GM18505 (cell line): ENCODE data around the gene PTH1R.

ENCODE experiments used
- ATAC-seq: cut with Tn5 transposase; IDR thresholded peaks from one replicate; pipeline ENCODE4 v1.9.1; 2021; ENCODE audit not compliant: unreplicated experiment
- POLR2A ChIP-seq: IDR thresholded peaks from 4 replicates; pipeline ENCODE4 v1.6.1; 2011; ENCODE audit warnings: borderline replicate concordance; ENCODE audit not compliant: insufficient read depth, insufficient read length; ENCODE audit errors: extremely low read depth

The PTH1R gene

DNA sequence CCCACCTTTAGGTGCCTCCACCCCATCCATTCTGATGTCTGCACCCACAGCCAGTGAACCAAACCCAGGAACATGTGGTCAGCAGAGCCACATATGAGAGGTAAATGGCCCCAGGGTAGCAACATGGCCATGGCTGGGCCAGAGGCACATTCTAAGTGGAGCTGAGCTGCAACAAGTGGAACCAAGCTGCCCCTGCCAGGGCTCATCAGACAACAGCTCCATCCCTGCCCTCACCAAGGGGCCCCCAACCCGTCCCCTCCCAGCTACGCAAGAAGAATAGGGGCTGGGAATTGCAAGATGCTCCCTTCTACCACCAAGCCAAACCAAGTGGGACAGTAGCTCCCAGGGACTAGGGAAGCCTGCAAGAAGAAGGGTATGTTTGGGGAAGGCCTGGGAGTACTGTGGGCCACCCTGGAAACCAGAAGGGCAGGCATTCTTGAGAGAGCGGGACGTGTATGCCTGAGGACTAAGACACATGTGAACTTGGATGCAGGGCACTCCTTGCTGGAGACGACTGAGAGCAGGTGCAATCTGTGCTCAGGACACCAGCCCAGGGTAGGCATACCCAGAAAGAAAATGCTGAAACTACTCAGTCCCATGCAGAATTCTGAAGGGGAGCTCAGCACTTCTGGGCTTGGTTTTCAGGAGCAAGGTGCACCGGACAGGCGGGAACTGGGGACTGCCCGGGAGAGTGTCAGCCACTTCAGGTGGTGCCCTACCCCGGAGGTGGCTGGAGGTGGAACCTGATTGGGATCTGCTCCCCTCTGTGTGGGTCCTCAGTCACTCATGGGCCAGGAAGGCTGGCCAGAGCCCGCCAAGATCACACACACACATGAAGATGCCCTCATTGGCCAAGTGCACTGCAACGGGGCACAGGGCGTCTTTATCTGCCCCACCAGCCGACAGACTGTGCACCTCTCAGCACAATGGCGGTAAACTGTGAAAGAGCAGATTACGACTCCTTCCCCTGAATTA, 23.8 kb upstream of the PTH1R start:
- no peak for TF ChIP-seq POLR2A
- no peak for ATAC-seq

DNA sequence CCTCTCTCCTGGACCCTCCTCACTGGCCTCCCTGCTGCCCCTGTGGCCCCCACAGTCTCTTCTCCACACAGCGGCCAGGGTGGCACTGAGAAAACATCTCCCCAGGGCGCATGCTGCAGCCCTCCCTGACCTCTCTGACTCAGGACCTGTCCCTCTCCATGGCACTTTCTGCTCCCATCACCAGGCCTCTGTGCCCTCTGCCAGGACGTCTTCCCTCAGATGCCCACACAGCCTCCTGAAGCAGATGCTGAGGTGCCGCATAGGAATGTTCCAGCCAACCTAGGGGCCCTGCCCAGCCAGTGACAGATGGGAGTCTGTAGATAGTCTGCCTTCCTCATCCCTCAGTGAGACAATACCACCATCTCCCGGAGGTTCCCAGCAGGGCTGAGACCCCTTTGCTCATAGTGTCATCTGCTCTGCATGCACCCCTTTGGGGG, 22.9 kb upstream of the PTH1R start:
- TF ChIP-seq POLR2A = no peak

DNA sequence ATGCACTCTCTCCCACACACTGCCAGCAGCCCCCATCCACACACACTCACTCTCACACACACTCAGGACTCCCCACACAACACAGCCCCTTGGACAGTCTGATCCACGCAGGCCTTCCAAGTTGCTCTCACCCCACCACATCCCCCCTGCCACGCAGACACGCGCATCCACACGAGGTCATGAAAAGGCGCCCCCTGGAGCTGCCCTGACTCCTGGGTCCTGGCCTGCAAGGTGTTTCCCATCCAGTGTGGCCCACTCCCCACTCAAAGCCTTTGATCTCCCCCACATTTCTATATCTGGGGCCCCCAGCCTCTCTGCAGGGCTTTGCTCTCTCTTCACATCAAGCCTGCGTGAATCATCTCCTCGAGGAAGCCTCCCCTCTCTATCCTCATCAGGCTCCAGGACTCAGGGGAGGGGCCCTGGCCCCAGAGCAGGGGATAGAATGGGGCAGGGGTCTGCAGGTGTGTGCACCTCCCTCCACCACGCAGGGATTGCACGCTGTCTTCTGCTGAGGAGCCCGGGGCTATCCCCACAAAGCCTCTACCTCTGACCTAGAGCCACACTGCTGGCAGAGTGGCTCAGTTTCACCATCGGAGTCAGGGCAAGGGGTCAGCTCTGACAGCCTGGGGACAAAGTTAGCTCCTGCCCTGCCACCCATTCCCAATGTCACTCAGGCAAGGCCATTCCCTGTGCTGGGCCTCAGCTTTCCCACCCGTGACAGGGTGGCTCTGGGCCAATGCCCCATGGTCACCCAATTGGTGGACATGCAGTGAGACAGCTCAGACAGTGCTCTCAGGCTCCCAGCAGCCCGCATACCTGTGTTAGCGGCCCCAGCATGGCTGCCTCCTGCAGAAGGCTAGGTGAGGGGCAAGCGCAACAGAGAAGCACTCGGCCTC, 20.7 kb upstream of the PTH1R start:
- no peak for ATAC-seq
- no peak for TF ChIP-seq POLR2A

More for the DNA sequence above, 22.9 kb upstream of the PTH1R start:
- no peak for ATAC-seq

DNA sequence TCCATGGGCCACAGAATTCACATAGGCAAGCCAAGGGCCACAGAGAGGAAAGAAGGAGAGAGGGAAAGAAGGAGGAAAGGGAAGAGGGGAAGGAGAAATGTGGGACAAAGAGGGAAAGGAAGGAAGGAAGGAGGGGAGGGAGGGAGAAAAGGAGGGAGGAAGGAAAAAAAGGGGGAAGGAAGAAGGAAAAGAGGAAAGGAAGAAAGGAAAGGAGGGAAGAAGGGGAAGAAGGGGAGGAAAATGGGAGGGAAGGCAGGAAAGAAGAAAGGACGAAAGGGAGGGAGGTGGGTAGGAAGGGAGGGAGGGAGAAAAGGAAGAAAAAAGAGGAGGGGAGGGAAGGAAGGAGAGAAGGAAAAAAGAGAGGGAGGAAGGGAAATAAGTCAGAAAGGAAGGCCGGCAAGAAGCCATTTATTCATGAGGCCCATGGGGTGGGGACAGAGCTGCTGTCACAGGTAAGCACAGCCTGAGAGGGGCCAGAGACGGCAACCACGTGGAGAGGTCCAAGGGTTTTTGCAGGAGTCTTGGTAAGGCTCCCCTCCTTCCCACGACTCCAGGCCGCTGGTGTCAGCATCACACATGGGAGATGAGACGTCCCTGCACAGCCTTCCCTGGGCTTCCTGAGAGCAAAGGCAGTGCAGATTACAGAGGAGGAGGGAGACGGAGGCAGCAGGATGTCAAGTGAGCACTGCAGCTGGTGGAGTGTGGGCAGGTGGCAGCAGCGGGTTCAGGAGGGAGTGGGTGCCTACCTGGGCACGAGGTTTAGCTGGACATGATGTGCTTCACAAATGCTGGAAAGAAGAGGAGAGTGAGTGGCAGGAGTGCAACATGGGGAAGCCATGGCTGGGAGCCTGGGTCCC, 19.8 kb upstream of the PTH1R start:
- no peak for TF ChIP-seq POLR2A
- ATAC-seq = no peak

DNA sequence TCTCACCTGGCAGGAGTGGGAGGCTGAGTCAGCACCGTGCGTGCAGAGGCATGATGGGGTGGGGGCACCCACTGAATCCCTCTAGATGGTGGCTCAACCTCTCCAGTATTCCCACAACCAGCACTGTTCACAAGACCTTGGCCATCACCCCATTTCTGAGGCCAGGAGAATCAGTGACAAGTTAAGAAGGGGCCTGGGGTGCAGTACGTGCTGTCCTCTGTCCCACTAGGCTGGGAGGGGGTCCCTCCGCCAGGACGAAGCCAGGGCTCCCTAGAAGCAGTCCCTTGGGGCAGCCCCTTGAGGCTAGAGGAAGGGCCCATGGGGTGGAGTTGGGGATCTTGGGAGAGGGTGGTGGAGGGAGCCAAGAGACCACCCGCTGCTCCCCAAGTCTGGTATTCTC, 19.1 kb upstream of the PTH1R start:
- no peak for ATAC-seq
- TF ChIP-seq POLR2A = no peak

DNA sequence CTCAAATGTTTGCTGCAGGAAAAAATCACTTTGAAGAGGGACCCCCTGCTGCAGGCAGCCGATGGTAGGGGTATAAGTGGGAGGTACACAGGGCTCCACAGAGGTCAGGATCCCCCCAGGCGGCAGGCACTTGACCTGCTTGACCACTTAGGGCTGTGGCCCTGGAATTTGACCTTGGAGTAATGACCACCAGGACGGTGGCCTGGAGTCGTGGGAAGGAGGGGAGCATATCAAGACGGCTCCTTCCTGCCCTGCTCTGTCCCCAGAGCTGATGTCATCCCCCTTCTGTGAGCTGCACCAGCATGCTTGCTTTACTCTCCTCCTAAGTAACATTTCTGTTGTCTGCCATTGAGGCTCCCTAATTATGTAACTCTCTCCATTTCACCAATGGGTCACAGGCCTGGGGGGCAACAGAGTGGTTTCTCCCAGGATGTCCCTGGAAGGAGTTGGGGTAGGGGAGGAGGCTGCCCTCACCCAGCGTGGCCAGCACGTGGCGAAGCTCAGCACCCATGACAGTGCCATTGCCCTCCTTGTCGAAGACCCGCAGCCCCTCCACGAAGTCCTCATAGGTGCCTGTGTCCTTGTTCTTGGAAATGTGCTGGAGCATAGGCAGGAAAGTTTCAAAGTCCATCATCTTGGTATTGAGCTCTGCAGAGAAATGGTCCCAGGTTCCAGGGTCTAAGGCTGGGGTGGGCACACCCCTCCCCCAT, 18.4 kb upstream of the PTH1R start:
- TF ChIP-seq POLR2A = no peak
- ATAC-seq = no peak

DNA sequence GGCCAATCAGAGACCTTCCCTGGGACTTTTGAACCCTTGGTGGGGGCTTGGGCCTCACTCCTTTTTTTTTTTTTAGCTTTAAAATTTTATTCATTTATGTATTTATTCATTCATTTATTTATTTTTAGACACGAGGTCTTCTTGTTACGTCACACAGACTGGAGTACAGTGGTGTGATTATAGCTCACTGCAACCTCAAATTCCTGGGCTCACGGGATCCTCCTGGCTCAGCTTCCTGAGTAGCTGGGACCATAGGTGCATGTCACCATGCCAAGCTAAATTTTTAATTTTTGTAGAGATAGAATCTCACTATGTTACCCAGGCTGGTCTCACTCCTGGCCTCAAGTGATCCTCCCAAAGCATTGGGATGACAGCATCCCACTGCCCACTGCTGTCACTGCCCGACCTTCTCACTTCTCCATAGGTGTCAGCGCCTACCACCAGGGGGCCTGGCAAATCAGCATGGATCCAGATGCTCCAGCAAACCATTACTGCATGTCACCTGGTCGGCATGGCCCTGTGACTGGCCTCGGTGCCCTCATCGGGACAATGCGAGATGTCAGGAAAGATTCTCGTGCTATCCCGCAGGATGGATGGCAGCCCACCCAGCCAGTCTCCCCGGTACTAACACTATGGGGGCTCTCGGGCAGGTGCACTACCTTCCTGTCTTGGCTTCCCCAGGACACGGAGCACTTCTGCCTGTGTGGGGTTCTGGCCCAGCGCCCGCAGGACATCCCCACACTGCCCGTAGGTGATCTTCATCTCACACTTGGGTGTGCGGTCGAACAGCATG, 17.3 kb upstream of the PTH1R start:
- no peak for TF ChIP-seq POLR2A
- no peak for ATAC-seq

DNA sequence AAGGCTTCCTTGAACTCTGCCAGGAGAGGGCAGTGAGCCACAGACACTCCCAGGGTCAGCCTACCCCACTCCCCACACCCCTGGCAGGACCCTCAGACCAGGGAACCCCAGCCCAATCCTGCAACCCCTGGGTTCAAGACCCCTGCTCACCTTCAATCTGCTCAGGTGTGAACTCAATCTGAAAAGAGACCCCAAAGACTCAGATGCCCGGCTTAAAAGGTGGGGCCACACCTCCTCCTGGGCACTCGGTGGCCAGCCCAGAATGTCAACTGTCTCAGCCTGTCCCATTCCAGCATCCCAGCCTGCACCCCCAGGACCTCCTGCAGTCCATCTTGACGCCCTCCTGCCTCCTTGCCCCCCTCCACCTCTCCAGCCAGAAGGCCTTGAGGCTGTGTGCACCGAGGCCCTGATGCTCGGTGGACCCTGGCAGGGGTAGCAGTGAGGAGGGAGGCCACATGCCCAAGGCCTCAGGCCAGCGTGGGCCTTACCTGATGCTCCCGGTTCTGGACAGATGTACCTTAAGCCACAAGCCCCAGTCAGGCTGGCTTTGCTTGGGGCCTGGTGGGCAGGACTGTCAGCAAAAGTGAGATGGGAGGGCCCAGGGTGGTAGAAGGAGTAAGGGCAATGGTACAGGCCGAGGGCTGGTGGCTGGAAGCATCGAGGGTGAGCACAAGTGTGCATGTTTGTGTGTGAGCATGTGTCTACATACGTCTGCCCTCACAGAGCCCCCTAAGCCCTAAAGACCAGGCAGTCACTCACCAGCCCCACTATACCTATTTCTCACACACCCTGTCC, 16.5 kb upstream of the PTH1R start:
- no peak for ATAC-seq
- no peak for TF ChIP-seq POLR2A

DNA sequence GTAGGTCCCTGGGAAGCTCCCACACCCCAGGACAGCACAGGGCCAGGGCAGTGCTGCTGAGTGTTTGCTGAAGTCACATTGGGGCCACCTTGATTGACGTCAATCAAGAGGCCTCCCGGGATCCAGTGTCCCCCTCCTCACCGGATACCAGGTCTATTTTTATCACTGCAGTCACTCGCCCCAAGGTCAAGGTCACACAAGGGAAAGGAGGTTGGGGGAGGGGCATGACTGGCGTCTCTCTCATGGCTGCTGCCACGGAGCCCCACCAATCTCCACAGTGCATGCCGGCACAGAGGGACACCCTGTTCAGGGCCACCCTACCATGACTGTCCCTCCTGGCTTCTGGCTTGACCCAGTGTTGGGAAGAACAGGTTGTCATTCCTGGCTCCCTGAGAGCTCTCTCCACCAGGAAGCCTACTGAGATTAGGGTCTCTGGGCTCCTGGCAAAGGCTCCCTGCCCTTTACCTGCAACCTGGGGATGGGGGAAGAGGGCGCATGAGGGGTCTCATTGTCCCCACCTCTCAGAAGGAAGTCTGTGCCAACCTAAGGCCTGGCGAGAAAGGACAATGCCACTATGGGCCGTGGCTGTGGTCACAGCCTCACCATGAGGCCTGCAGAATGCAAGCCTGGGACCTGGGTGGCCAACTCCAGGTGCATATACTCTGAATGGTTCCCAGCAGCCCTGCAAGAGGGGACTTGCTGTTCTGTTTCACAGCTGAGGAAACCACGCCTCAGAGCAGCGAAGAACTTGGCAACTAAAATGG, 15.7 kb upstream of the PTH1R start:
- TF ChIP-seq POLR2A = no peak
- ATAC-seq = no peak

DNA sequence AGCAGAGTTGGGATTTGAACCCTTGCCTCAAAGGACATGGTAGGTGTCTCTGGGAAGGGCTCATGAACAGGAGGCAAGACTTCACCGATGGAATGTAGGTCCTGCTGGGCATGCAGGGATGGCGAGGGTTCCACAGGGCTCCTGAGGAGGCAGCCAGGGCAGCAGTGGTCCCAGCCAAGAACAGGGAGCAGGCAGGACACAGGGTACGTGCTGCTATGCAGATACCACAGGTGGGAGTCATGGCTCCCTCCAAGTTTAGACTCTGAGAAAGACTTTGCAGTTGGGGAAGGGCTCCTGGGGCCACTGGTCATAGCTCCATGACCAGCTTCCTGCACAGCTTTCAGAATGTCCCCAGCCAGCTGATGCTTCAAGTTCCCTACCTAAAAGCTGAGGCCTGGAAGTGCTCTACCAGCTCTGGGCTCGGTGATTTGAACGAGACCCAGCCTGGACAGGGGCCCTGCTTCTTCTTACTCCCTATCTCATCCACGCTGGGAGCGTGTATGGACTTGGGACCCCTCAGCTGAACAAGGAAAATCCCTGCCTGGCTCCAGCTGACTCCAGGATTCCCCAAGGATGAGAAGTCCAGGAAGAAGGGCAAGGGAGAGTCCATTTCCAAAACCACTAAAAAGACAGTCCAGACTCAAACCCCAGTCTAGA, 15.0 kb upstream of the PTH1R start:
- TF ChIP-seq POLR2A = no peak
- no peak for ATAC-seq

DNA sequence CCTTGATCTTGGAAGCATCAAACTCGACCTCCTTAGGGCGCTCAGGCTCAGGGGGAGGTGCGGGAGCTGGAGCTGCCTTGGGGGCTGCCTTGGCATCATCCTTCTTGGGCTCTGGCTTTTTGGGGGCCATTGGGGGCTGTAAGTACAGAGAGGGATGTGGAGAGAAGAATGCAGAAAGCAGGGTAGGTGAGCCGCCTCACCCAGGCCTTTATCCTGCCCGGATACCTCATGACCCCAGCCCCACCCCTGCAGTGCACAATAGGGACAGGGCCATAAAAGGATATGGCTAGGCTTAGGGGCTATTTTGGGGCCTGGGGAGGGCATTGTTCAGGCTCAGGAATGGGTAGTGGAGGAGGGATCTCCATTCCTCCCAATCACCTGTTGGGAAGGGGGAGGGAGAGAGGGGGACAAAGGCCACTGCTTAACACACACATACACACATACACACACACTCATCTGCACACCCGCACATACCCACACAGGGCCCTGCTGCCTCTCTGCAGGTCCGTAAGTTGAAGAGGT, 14.2 kb upstream of the PTH1R start, which contains the start of gene MYL3:
Gene MYL3, minus strand, starts transcription at position 184 of the 522 bp plus-strand sequence. Its CDS starts 54 bp downstream, at position 130.
- no peak for ATAC-seq
- TF ChIP-seq POLR2A = no peak
